OCI-LY7 (cell line): Measurements from ENCODE around the gene EPHB3. TPM values are rescaled to one million over a fixed set of nuclear protein-coding genes. Genes with fewer than 3 reads are reported as not detected.

ENCODE experiments used
- BruUV-seq: library from RNA; stranded (reverse); fragments of 400-500 nt; replicated peaks from 2 replicates; lab custom pipeline; 2021; lab: Mats Ljungman, UMichigan
- CTCF ChIA-PET: fragments of 300-600 bp; sonication (Branson Sonifier 250); formaldehyde crosslinking; loops from one replicate; lab custom pipeline; 2022; ENCODE audit warnings: antibody characterized with exemption; ENCODE audit not compliant: unreplicated experiment; lab: Charles Lee
- POLR2A ChIA-PET: fragments of 300-600 bp; sonication (Branson Sonifier 250); formaldehyde crosslinking; loops from one replicate; lab custom pipeline; 2022; ENCODE audit warnings: antibody characterized with exemption; lab: Charles Lee
- DNase-seq: peaks from one replicate; pipeline ENCODE4 v3.0.0-alpha.2; 2015; ENCODE audit warnings: low spot score
- H2AFZ ChIP-seq: fragments of 200-600 bp; sonication (generic), shearing (Covaris generic); 2 replicates; pipeline ENCODE4 v1.6.1; 2014; ENCODE audit warnings: mild to moderate bottlenecking, antibody characterized with exemption, low read length, moderate library complexity
- H3K27ac ChIP-seq: fragments of 200-600 bp; sonication (generic); 2 replicates; pipeline ENCODE4 v1.5.1; 2014; ENCODE audit warnings: mixed run types, low read depth, mild to moderate bottlenecking, moderate library complexity, low read length, inconsistent platforms; ENCODE audit not compliant: poor library complexity, severe bottlenecking
- H3K36me3 ChIP-seq: fragments of 200-600 bp; sonication (generic); 2 replicates; pipeline ENCODE4 v1.6.1; 2014; ENCODE audit warnings: mild to moderate bottlenecking, antibody characterized with exemption, low read length, moderate library complexity, mixed read lengths; ENCODE audit not compliant: insufficient read depth
- H3K4me1 ChIP-seq: fragments of 200-600 bp; sonication (generic); 2 replicates; pipeline ENCODE4 v1.5.1; 2014; ENCODE audit warnings: mild to moderate bottlenecking, low read length; ENCODE audit not compliant: insufficient read depth, poor library complexity, severe bottlenecking
- H3K4me2 ChIP-seq: fragments of 200-600 bp; sonication (generic); 2 replicates; pipeline ENCODE4 v1.6.1; 2014; ENCODE audit warnings: mild to moderate bottlenecking, low read length
- H3K4me3 ChIP-seq: fragments of 200-600 bp; sonication (generic); 2 replicates; pipeline ENCODE4 v1.5.1; 2014; ENCODE audit warnings: mild to moderate bottlenecking, low read depth, low read length; ENCODE audit not compliant: poor library complexity, severe bottlenecking
- H3K79me2 ChIP-seq: fragments of 200-600 bp; sonication (generic); 2 replicates; pipeline ENCODE4 v1.6.1; 2016; ENCODE audit warnings: low read depth, mild to moderate bottlenecking, low read length, moderate library complexity, mixed read lengths; ENCODE audit not compliant: insufficient read depth
- H3K9me2 ChIP-seq: fragments of 200-600 bp; sonication (generic); 2 replicates; pipeline ENCODE4 v1.6.1; 2016; ENCODE audit warnings: mild to moderate bottlenecking, low read length, mixed read lengths; ENCODE audit not compliant: insufficient read depth
- H3K9me3 ChIP-seq: fragments of 200-600 bp; sonication (generic); 2 replicates; pipeline ENCODE4 v1.6.1; 2014; ENCODE audit warnings: mild to moderate bottlenecking, mixed run types, low read length, mixed read lengths
- H4K20me1 ChIP-seq: fragments of 200-600 bp; sonication (generic); 2 replicates; pipeline ENCODE4 v1.6.1; 2014; ENCODE audit warnings: mild to moderate bottlenecking, antibody characterized with exemption, low read length, moderate library complexity, mixed read lengths; ENCODE audit not compliant: insufficient read depth
- CTCF ChIP-seq: fragments of 200-600 bp; sonication (generic); conservative IDR thresholded peaks from 2 replicates; pipeline ENCODE4 v1.5.1; 2014; ENCODE audit warnings: mild to moderate bottlenecking, antibody characterized with exemption, low read length, moderate library complexity, mixed read lengths
- EZH2phosphoT487 ChIP-seq: fragments of 200-600 bp; sonication (generic); IDR thresholded peaks from 2 replicates; pipeline ENCODE4 v1.6.1; 2018; ENCODE audit warnings: low read depth, borderline replicate concordance, mild to moderate bottlenecking, mixed run types, antibody characterized with exemption, low read length, moderate library complexity, mixed read lengths
- intact Hi-C: fragments of 100-400 bp; cut with micrococcal nuclease; formaldehyde crosslinking; loops from one replicate; pipeline ENCODE4 v1.10.0; 2022; ENCODE audit not compliant: unreplicated experiment
- total RNA-seq, 2 experiments: library from RNA; depleted of rRNA in 1 of 2; stranded (reverse); fragments of >200 nt in 1 of 2; shearing (Covaris generic) in 1 of 2; gene quantifications; 2 replicates each; pipeline ENCODE4 v1.2.3, GENCODE V29; 2014 to 2022

The EPHB3 gene
- total RNA-seq, 2 experiments from 2014 or later: not detected

- TF ChIP-seq CTCF: no peak
- TF ChIP-seq EZH2phosphoT487: no peak
- H2AFZ ChIP-seq: no peak overlapping the region
- no peaks in the 10 kb centered on the region for H3K36me3 ChIP-seq
- no peaks in the 10 kb centered on the region for H3K9me3 ChIP-seq
- H3K9me2 ChIP-seq: no peaks in the 10 kb centered on the region
- CTCF ChIA-PET: no interaction called here
- no TSS peak for BruUV-seq
- no peaks in the 10 kb centered on the region for H3K4me1 ChIP-seq
- no peak overlapping the region for H3K4me2 ChIP-seq
- H4K20me1 ChIP-seq: no peaks in the 10 kb centered on the region
- no peak for DNase-seq
- H3K27ac ChIP-seq: no peak overlapping the region
- H3K79me2 ChIP-seq: no peaks in the 10 kb centered on the region
- intact Hi-C loops: no loop called here
- POLR2A ChIA-PET: interaction anchor here (0.6 kb wide), 1 partner anchor 241 kb away, joined by 3 read pairs; no protein-coding TSS in a partner anchor
- no peak overlapping the region for H3K4me3 ChIP-seq
These were observed 57.8 kb downstream of the EPHB3 start for GRCh38 chr3:184619369-184619768.

GRCh38 chr3:184619787-184620430 lies 58.3 kb downstream of the EPHB3 start:
- Histone ChIP-seq H3K9me2 (no peaks in the 10 kb centered on the region), H4K20me1 (peaks cover under 1% of the 10 kb centered on the region; the same call in 1 of the 2 replicates), H3K9me3 (no peaks in the 10 kb centered on the region), H2AFZ (no peak overlapping the region), H3K4me2 (no peak overlapping the region), H3K4me3 (no peak overlapping the region), H3K36me3 (no peaks in the 10 kb centered on the region), H3K27ac (no peak overlapping the region), H3K79me2 (no peaks in the 10 kb centered on the region), H3K4me1 (no peaks in the 10 kb centered on the region)
- intact Hi-C loops: no loop called here
- POLR2A ChIA-PET: no interaction called here
- BruUV-seq: no TSS peak
- no peak for DNase-seq
- CTCF ChIA-PET: no interaction called here
- TF ChIP-seq EZH2phosphoT487 (no peak), CTCF (no peak)

GRCh38 chr3:184620475-184621119 lies 59.0 kb downstream of the EPHB3 start:
- intact Hi-C loops: no loop called here
- CTCF ChIA-PET: no interaction called here

More at GRCh38 chr3:184620475-184621119, 59.0 kb downstream of the EPHB3 start:
- TF ChIP-seq EZH2phosphoT487 (no peak), CTCF (no peak)
- H3K4me1 ChIP-seq: no peaks in the 10 kb centered on the region
- H3K4me3 ChIP-seq: no peak overlapping the region
- no peak for DNase-seq
- H3K27ac ChIP-seq: no peak overlapping the region
- POLR2A ChIA-PET: no interaction called here
- BruUV-seq: no TSS peak
- no peaks in the 10 kb centered on the region for H3K9me2 ChIP-seq
- H3K79me2 ChIP-seq: no peaks in the 10 kb centered on the region
- H3K4me2 ChIP-seq: no peak overlapping the region
- H2AFZ ChIP-seq: no peak overlapping the region
- H3K9me3 ChIP-seq: no peaks in the 10 kb centered on the region
- H3K36me3 ChIP-seq: no peaks in the 10 kb centered on the region
- peaks cover 5% of the 10 kb centered on the region; the same call in 1 of the 2 replicates for H4K20me1 ChIP-seq
